ENCODE measurements around the gene RFX2.

Gene RFX2

DNA sequence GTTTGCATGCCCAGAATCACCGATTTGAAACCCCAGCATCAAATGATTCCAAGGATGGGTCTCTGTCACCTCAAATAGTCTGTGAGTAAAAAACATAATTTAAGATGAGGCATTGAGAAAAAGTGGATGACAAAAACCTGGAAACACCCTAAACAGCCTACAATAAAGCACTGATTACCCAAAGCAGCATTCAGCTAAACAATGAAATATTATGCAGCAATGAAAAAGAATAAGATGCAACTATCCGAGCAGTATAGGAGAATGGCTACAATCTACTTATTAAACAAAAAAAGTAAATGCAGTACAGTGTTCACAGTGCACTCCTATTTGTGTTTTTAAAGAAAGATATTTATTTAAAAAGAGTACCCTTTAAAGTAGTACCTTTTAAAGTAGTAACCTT is 7.7 kb upstream of the RFX2 start:
- DNase-seq (ENCODE audit: low read depth) = no peak
- TF ChIP-seq, protein P1, sequence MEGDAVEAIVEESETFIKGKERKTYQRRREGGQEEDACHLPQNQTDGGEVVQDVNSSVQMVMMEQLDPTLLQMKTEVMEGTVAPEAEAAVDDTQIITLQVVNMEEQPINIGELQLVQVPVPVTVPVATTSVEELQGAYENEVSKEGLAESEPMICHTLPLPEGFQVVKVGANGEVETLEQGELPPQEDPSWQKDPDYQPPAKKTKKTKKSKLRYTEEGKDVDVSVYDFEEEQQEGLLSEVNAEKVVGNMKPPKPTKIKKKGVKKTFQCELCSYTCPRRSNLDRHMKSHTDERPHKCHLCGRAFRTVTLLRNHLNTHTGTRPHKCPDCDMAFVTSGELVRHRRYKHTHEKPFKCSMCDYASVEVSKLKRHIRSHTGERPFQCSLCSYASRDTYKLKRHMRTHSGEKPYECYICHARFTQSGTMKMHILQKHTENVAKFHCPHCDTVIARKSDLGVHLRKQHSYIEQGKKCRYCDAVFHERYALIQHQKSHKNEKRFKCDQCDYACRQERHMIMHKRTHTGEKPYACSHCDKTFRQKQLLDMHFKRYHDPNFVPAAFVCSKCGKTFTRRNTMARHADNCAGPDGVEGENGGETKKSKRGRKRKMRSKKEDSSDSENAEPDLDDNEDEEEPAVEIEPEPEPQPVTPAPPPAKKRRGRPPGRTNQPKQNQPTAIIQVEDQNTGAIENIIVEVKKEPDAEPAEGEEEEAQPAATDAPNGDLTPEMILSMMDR (IDR thresholded peaks at IDR 0.05; ENCODE audit: low read depth, low read length, missing control alignments) = no peak
- no peak overlapping the region for H3K4me3 ChIP-seq (ENCODE audit: low read depth, low read length)
- in situ Hi-C loops (cut with HindIII; ENCODE audit: low sequenced_read_pairs) = no loop called here

DNA sequence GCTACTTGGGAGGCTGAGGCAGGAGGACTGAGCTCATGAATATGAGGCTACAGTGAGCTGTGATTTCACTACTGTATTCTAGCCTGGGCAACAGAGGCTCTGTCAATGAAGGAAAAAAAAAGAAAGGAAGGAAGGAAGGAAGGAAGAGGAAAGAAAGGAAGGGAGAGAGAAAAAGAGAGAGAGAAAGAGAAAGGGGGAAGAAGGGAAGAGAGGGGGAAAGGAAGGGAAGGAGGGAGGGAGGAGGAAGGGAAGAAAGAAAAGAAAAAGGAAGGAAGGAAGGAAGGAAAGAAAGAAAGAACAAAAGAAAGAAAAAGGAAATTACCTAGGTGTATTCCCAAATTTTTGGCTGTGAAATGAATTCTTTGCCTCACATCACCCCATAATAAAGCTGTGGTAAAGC is 7.2 kb upstream of the RFX2 start:
- in situ Hi-C loops (cut with HindIII; ENCODE audit: low sequenced_read_pairs) = no loop called here
- no peak overlapping the region for H3K4me3 ChIP-seq (ENCODE audit: low read depth, low read length)
- DNase-seq (ENCODE audit: low read depth) = no peak
- TF ChIP-seq, protein P1 (IDR thresholded peaks at IDR 0.05; ENCODE audit: low read depth, low read length, missing control alignments) = no peak

DNA sequence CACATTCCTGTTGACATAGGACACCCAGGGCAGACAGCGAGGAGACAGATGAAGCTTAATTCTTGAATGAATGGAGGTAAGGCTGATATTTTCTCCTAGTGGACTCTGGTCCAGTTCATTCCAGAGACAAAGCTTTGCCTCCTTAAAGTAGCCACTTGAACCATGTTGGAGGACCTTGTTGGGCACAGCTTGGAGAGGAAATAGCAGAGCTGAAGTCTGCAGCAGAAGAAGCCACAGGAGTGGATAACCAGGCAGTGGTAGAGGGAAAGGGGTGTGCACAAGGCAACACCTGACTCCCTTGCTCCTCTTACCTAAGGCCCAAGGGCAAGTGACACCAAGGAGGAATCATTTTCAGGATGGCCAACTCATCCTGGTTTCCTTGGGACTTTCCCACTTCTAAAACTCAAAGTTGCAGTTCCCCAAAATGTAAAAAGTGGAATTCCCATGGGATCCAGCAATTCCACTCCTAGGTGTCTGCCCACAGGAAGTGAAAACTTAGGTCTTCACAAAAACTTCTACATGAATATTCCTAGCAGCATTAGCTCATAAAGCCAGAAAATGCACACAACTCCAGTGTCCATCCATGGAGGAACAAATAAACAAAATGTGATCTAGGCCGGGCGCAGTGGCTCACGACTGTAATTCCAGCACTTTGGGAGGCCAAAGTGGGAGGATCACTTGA is 6.6 kb upstream of the RFX2 start:
- no peak for DNase-seq (ENCODE audit: low read depth)
- H3K4me3 ChIP-seq (ENCODE audit: low read depth, low read length) = no peak overlapping the region
- in situ Hi-C loops (cut with HindIII; ENCODE audit: low sequenced_read_pairs) = no loop called here
- TF ChIP-seq, protein P1 (IDR thresholded peaks at IDR 0.05; ENCODE audit: low read depth, low read length, missing control alignments) = no peak

DNA sequence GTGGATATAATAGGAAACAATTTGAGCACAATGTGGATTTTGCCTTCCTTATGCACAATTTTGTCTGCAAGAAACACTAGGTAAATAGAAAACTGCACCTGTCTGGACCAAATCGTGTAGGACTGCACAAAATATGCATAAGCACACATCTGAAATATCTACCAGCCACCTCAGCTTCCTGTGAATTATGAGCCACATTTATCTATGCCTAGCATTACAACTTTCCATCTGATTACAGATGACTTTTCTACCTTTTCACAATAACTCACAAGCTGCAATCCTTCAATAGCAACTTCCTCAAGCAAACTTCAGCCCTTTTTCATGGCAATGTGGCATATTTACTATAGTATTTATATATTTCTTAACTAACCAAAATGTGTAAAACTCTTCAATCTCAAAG is 5.7 kb upstream of the RFX2 start:
- no peak overlapping the region for H3K4me3 ChIP-seq (ENCODE audit: low read depth, low read length)
- in situ Hi-C loops (cut with HindIII; ENCODE audit: low sequenced_read_pairs) = no loop called here
- TF ChIP-seq, protein P1 (IDR thresholded peaks at IDR 0.05; ENCODE audit: low read depth, low read length, missing control alignments) = no peak
- DNase-seq (ENCODE audit: low read depth) = no peak

DNA sequence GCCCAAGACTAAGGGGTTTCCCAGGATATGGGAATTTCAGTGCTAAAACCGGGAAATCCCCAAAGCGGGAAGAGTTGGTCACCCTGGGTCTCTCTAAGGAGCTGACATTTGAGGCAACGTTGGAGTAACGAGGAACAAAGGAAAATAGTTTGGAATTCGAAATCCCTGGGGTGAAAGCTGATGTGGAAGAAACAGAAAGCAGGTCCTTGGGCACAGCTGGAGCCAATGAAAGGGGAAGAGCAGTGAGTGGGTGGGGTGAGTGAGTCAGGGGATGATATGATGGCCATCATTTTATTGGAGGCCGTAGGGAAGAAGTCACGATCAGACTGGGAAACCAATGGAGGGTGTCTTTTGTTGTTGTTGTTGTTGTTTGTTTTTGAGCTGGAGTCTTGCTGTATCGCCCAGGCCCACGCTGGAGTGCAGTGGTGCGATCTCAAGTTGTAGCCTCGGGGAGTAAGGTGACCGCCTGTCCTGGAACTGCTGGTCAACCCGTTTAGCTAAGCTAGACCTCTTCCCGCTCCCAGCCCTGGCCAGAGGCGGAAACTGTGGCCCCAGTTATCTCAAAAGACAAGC is 3.4 kb upstream of the RFX2 start:
- TF ChIP-seq, protein P1 (IDR thresholded peaks at IDR 0.05; ENCODE audit: low read depth, low read length, missing control alignments) = no peak
- H3K4me3 ChIP-seq (ENCODE audit: low read depth, low read length) = no peak overlapping the region
- no peak for DNase-seq (ENCODE audit: low read depth)
- in situ Hi-C loops (cut with HindIII; ENCODE audit: low sequenced_read_pairs) = no loop called here

DNA sequence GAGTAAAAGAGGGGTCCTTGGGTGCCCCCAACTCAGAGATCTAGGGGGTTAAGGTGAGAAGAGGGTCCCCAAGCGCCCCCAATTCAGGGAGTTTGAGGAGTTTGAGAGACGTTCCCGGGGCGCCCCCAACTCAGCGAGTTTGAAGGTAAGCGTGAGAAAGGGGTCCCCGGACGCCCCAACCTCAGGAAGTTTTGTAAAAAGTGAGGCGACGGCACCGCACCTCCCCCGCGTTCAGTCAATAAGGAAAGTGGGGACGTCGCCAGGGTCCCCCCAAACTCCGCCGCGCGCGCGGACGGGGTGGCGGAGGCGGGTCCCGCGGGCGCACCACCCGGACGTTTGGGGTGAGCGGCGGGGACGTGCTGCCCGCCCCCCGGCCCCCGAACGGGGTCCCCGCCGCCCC is 353 bp downstream of the RFX2 start:
- TF ChIP-seq, protein P1 (IDR thresholded peaks at IDR 0.05; ENCODE audit: low read depth, low read length, missing control alignments) = no peak
- DNase-seq (ENCODE audit: low read depth) = no peak
- H3K4me3 ChIP-seq (ENCODE audit: low read depth, low read length) = peak overlapping the region; percentile 64
- in situ Hi-C loops (cut with HindIII; ENCODE audit: low sequenced_read_pairs) = no loop called here
